GM23338 (cell line): ENCODE data around the gene HYCC2. TPM values are rescaled to one million over a fixed set of nuclear protein-coding genes. Genes with fewer than 3 reads are reported as not detected.

ENCODE experiments used
- CTCF ChIP-seq, 2 experiments: fragments of 200-600 bp in 1 of 2; sonication (generic) in 1 of 2; conservative IDR thresholded peaks; 2 replicates each; pipeline versions ENCODE4 v1.5.1 to v1.6.1; 2016 to 2017; ENCODE audit warnings: antibody characterized with exemption in 2 of 2, low read depth in 2 of 2, mild to moderate bottlenecking in 2 of 2, moderate library complexity in 1 of 2
- ETS1 ChIP-seq: IDR thresholded peaks from 2 replicates; pipeline ENCODE4 v1.6.1; 2016; ENCODE audit warnings: antibody characterized with exemption
- JUNB ChIP-seq: IDR thresholded peaks from one replicate; pipeline ENCODE4 v1.6.1; 2016; ENCODE audit warnings: antibody characterized with exemption; ENCODE audit not compliant: unreplicated experiment
- NANOG ChIP-seq: IDR thresholded peaks from 2 replicates; pipeline ENCODE4 v1.6.1; 2016; ENCODE audit warnings: antibody characterized with exemption, borderline replicate concordance
- POLR2AphosphoS5 ChIP-seq: IDR thresholded peaks from 2 replicates; pipeline ENCODE4 v1.6.1; 2016; ENCODE audit warnings: antibody characterized with exemption, low read depth
- REST ChIP-seq: IDR thresholded peaks from one replicate; pipeline ENCODE4 v1.6.1; 2018; ENCODE audit warnings: antibody characterized with exemption; ENCODE audit not compliant: unreplicated experiment
- ZNF114 ChIP-seq: fragments of 250-450 bp; sonication (Bioruptor Pico); IDR thresholded peaks from 2 replicates; pipeline ENCODE4 v1.5.0; 2020; ENCODE audit warnings: mild to moderate bottlenecking, moderate library complexity
- ZNF331 ChIP-seq: fragments of 250-450 bp; sonication (Bioruptor Pico); IDR thresholded peaks from 2 replicates; pipeline ENCODE4 v1.5.0; 2020; ENCODE audit warnings: low read depth, mild to moderate bottlenecking, moderate library complexity
- ZNF462 ChIP-seq: fragments of 250-450 bp; sonication (Bioruptor Pico); IDR thresholded peaks from 2 replicates; pipeline ENCODE4 v1.5.0; 2020; ENCODE audit warnings: mild to moderate bottlenecking, moderate library complexity
- polyA plus RNA-seq: library from polyadenylated mRNA; unstranded; fragments of >200 nt; fragmentation: Nextera tagmentation; extraction: Ambion mirVana; gene quantifications from 2 replicates; pipeline ENCODE4 v1.2.1, GENCODE V29; 2016
- total RNA-seq: library from RNA; depleted of rRNA; stranded (reverse); fragments of >200 nt; shearing (Covaris generic); gene quantifications from 2 replicates; pipeline ENCODE4 v1.2.3, GENCODE V29; 2014

Gene HYCC2
- total and polyA plus RNA-seq, 2 experiments from 2014 or later = 2.4 to 4.8 TPM

GRCh38 chr2:201114350-201114749, 42.9 kb upstream of the HYCC2 start (continued):
- TF ChIP-seq ZNF462 (no peak), CTCF (conservative IDR thresholded peaks at IDR 0.05; ENCODE audit: low read depth in 2 of 2) (no peak), NANOG (no peak), ETS1 (no peak), ZNF331 (CRISPR knock-in tag) (no peak), JUNB (no peak), POLR2AphosphoS5 (no peak), REST (no peak), ZNF114 (CRISPR knock-in tag) (no peak)
